ENCODE measurements around the gene BCKDHB.

The BCKDHB gene

DNA sequence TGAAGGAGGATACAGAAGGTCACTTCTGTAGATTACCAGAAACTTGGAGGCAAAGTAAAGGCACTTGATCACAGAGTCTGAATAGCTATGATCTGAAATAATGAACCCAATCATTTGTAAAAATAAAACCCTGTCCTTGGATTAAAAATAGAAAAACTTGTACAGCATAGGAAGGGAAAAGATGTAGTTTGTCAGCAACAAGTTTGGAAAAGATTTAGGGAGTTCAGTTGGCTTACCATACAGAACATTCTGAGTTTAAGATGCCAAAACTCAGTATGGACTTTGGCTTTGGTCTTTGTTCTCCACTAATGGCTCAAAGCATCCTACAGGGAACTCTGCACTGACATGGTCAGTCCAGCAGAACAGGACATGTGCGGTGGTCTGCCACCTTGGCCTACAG, 240.6 kb downstream of the BCKDHB start:
- TF ChIP-seq, protein P1, sequence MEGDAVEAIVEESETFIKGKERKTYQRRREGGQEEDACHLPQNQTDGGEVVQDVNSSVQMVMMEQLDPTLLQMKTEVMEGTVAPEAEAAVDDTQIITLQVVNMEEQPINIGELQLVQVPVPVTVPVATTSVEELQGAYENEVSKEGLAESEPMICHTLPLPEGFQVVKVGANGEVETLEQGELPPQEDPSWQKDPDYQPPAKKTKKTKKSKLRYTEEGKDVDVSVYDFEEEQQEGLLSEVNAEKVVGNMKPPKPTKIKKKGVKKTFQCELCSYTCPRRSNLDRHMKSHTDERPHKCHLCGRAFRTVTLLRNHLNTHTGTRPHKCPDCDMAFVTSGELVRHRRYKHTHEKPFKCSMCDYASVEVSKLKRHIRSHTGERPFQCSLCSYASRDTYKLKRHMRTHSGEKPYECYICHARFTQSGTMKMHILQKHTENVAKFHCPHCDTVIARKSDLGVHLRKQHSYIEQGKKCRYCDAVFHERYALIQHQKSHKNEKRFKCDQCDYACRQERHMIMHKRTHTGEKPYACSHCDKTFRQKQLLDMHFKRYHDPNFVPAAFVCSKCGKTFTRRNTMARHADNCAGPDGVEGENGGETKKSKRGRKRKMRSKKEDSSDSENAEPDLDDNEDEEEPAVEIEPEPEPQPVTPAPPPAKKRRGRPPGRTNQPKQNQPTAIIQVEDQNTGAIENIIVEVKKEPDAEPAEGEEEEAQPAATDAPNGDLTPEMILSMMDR (IDR thresholded peaks at IDR 0.05; ENCODE audit: low read depth, low read length) = no peak
- no peak overlapping the region for H3K4me3 ChIP-seq (ENCODE audit: low read depth, low read length)

DNA sequence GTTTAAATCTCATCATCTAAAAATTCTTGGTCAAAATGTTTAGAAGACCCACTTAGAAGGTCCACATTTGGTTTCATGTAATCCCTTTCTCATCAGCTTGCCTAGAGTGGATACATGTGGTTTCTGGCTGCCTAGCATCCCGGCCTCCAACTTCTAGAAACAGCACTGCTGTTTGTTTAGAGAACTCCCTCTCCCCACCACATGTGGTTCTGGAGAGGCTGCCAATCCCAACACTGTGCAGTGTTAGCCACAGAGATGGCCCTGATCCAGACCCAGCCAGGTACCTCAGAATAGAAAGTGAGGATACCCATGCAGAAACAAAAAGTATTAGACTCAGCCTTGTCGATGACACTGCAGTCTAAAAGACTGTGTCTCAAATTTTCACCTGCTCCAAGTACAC, 241.8 kb downstream of the BCKDHB start:
- H3K4me3 ChIP-seq (ENCODE audit: low read depth, low read length) = no peak overlapping the region
- TF ChIP-seq, protein P1 (IDR thresholded peaks at IDR 0.05; ENCODE audit: low read depth, low read length) = no peak

DNA sequence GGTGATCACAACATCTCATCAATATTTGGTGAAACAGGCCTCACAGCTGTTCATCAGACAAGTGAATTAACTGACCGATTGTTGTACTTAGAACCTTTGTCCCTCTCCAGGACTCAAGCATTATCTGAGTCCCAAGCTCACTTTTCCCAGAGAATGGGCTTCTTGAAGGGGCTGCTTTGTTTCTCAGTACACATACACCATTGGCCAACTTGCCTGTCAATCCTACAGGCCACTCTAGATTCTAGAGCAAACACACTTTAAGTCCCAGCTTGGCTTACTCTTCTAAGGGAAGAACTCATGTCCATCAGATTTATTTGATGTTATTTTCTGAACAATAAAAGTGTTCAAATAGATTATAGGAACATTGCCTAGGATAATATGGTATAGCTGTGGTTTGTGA, 249.5 kb downstream of the BCKDHB start:
- TF ChIP-seq, protein P1 (IDR thresholded peaks at IDR 0.05; ENCODE audit: low read depth, low read length) = no peak
- no peak overlapping the region for H3K4me3 ChIP-seq (ENCODE audit: low read depth, low read length)

DNA sequence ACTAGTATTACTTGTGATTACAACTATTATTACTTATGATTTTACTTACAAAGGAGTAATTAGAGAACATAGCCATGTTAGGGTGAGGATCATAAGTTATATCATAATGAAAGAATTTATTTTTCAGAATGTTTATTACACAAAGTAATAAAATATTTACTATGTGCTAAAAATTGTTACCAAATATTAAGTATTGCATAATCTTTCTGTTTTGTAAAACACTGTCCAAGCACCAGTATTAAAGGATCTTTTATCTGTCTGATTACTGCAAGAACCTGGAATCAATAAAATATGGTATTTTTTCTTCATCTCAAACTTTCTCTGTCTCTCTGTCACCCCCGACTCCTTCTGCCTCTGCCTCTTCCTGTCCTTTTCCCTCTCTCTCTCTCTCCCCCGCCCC, 250.1 kb downstream of the BCKDHB start:
- H3K4me3 ChIP-seq (ENCODE audit: low read depth, low read length) = no peak overlapping the region
- TF ChIP-seq, protein P1 (IDR thresholded peaks at IDR 0.05; ENCODE audit: low read depth, low read length) = no peak

DNA sequence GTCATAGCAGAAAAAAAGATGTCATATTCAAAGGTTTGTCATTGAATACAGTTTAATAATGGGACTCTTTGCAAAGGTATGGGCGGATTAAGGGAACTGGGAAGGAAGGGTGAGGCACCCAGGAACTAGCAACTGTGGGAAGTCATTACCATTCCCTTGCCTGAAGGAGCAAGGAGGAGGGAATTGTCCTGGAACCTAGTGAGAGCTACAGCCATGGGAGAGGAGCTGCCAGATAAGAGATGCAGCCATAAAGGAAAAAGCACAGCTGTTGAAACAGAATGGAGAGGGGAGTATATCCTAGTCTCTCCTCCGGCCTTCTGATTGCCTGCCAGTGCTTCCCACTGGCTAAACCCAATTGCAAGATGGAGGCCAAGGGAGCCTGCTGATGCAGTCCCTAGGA, 250.6 kb downstream of the BCKDHB start:
- H3K4me3 ChIP-seq (ENCODE audit: low read depth, low read length) = no peak overlapping the region
- TF ChIP-seq, protein P1 (IDR thresholded peaks at IDR 0.05; ENCODE audit: low read depth, low read length) = no peak

DNA sequence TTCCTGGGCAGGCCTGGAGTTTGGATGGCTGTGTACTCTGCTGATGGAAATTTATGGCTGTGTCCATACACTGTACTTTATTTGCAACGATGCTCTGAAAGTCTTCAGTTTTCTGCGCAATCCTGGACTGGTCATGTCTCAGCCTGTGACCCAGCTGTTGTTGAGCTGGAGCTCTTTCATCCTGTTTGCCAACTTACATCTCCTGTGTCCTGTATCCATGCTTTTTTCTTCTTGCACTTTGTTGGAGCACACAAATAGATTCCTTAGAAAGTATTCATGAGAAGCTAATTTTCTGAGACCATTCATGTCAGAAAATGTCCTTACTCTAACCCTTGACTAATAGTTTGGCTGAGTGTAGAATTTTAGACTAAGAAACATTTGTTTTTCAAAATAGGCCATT, 251.2 kb downstream of the BCKDHB start:
- TF ChIP-seq, protein P1 (IDR thresholded peaks at IDR 0.05; ENCODE audit: low read depth, low read length) = no peak
- H3K4me3 ChIP-seq (ENCODE audit: low read depth, low read length) = no peak overlapping the region

DNA sequence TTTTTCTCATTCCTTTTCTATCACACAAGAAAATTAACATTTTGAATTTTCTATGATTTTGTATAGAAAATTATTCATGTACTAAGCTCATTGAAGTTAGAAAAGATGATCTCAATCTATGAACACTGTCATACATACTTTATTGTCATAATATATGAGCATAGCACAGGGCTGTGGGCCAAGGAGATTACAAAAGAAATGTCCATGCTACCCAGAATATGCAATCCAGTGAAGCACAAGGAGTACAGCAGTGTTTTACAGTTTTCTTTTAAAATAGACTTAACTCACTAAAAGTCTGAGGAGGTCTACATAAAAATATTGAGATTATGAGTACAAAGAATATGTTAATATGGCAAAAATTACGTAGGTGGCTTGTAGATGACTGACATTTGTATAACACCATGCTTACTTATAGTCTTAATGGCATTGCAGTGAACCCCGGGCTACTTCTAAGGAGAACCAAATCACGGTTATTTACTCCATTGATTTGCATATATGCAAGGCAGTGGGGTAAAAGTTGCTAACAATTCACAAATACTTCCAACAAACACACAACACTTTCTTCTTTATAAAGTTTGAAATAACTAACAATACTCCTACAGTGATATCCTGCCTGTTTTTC, 257.1 kb downstream of the BCKDHB start:
- TF ChIP-seq, protein P1 (IDR thresholded peaks at IDR 0.05; ENCODE audit: low read depth, low read length) = no peak
- no peak overlapping the region for H3K4me3 ChIP-seq (ENCODE audit: low read depth, low read length)
